Activated CD8-positive, alpha-beta memory T cell treated with anti-CD3 and anti-CD28 coated beads for 36 hours (primary cell): Measurements from ENCODE around the gene ITGB8. TPM values are rescaled to one million over a fixed set of nuclear protein-coding genes. Genes with fewer than 3 reads are reported as not detected.

Experiments used
- CTCF ChIA-PET: fragments of 350-600 bp; sonication (Branson Sonifier 250); formaldehyde crosslinking; loops from one replicate; lab custom pipeline; 2021; ENCODE audit warnings: antibody characterized with exemption; lab: Charles Lee
- POLR2A ChIA-PET: fragments of 350-600 bp; sonication (Branson Sonifier 250); formaldehyde crosslinking; loops from one replicate; lab custom pipeline; 2021; ENCODE audit warnings: antibody characterized with exemption; lab: Charles Lee
- total RNA-seq, 2 experiments: library from RNA; stranded (reverse); gene quantifications; one replicate each; pipeline ENCODE4 v1.2.3, GENCODE V29; 2021

The ITGB8 gene
- total RNA-seq, 2 experiments from 2014 or later = 0.02 to 0.04 TPM

- ChIA-PET POLR2A (no interaction called here), CTCF (no interaction called here)
Observed at GRCh38 chr7:20306180-20306946, 24.3 kb upstream of the ITGB8 start.

DNA sequence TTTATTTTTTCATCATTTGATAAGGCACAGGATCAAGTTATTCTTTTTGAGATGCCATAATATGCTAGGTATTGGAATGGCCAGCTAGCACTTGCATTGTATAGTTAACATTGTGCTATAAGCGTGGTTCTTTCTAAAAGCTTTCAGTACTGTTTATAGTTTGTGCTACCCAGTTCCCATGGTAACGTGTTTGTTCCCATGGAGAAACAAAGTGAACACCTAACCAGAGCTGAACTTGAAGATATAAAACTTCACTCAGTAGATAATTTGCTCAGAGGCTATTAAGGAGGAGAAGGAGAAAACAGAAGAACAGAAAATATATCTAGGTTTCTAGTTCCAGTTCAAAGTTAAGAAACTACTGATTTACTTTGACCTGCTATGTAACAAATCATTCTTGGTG, 23.6 kb upstream of the ITGB8 start:
- ChIA-PET POLR2A (no interaction called here), CTCF (interaction anchor here (0.7 kb wide), 1 partner anchor 99 kb away, joined by 3 read pairs; no protein-coding TSS in a partner anchor)

DNA sequence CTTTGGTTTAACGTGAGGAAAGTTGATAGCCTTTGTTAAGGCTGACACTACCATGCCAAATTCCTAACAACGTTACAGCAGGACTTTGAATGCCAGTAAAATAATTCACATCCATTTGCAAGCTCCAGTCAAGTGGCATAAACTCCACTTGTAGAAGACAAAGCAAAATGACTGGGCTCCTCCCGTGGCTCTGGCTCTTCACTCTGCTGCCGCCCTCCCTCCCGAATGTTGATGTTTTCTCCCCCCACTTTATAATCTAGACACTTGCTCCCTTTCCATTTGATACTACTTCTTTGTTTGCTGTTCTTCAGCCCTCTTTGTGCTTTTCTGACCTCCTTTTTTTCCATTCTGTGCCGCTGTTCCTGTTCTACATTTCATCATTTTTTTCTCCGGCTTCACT, 22.8 kb upstream of the ITGB8 start:
- CTCF ChIA-PET = interaction anchor here (0.7 kb wide), 1 partner anchor 99 kb away, joined by 3 read pairs; no protein-coding TSS in a partner anchor
- POLR2A ChIA-PET = no interaction called here

GRCh38 chr7:20310301-20310700, 20.4 kb upstream of the ITGB8 start:
- ChIA-PET POLR2A (no interaction called here), CTCF (no interaction called here)

DNA sequence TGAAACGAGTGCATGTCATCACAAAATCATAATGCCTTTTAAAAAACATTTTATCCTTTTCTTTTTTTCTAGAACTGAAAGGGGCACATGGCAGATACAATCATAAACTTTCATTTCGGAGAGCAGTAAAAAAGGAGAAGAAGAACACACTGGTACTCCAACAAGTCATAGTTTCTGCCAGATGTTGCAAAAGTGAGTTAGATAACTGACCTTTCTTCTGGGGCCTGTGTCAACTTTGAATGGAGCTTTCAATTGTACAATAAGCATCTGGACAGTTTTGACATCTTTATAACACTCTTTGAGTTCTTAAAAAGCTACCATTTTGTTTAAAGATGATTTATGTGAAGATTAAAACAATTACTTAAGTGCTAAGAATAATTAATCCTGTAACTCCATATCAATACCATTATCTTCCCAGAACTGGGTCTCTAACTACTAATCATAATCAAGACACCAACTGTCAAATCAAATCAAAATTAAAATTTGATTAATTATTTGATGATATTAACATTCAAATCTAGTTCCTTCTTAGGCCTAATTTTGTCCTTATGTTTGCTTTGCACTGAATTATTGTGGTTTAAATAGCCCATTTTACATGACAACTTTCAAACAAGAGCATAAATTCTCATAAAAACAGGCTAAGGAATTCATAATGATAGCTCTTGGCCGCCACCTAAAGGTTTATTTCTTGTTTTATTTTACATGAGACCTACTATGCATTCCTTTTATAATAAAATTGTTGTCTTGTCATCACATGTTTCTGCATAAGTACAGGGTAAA, 19.5 kb upstream of the ITGB8 start:
- CTCF ChIA-PET = no interaction called here
- POLR2A ChIA-PET = no interaction called here

- POLR2A ChIA-PET = no interaction called here
- CTCF ChIA-PET = no interaction called here
Observed at GRCh38 chr7:20311743-20312042, 19.0 kb upstream of the ITGB8 start.

DNA sequence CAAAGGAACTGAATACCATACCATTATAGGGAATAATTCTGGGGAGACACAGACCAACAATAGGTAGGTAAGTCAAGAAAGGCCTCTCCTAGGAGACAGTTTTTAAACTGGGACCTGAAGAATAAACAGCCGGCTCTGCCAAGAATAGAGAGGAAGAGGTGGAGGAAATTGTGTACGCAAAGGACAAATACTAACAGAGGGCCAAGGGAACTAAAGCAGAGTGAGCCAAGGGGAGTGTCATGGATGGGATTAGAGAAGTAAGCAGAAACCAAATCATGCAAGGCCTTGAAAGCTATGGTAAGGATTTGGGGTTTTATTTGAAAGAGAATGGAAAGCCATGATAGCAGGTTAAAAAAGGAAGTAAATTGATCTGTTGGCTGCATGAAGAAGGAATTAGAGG, 18.1 kb upstream of the ITGB8 start:
- ChIA-PET POLR2A (no interaction called here), CTCF (no interaction called here)

DNA sequence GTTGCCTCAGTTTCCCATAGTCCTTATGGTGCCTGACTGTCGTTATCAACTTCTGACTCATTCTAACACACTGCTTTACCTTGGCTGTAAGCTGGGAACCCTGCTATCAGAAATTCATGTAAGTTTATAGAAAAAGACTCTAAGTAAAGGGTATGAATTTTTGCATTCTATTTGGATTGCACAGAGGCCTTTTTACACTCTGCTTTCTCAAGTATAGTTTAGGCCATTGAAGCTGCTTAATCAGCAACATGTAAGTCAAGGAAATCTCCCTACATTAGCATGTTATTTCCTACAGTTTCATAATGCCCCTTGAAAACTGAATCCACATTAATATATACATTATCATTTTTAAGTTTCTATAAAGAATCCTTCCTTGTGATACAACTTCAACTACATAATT, 17.1 kb upstream of the ITGB8 start:
- CTCF ChIA-PET = no interaction called here
- POLR2A ChIA-PET = no interaction called here

GRCh38 chr7:20314198-20314597, 16.5 kb upstream of the ITGB8 start:
- ChIA-PET POLR2A (no interaction called here), CTCF (no interaction called here)

- POLR2A ChIA-PET = no interaction called here
- CTCF ChIA-PET = no interaction called here
Observed at GRCh38 chr7:20316706-20317105, 14.0 kb upstream of the ITGB8 start.

- POLR2A ChIA-PET = no interaction called here
- CTCF ChIA-PET = no interaction called here
Observed at GRCh38 chr7:20317413-20317812, 13.3 kb upstream of the ITGB8 start.

DNA sequence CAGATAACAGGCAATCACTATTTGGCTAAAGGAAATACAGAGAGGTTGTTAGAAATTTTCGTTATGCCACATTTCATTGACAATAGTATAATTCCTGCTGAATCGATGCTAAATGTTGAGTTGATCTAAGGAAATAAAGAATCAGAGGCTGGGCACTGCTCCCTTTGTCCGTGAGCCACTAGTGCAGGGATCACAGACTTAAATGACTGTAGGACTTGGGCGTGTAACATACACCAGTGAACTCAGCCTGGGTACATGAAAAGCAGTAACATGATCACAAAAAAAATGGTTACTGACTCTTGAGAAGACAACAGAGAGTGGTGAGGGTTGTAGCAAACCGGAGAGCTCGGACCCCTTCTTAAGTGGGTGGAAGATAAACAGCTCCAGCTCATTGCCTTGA, 11.8 kb upstream of the ITGB8 start:
- ChIA-PET POLR2A (no interaction called here), CTCF (no interaction called here)

DNA sequence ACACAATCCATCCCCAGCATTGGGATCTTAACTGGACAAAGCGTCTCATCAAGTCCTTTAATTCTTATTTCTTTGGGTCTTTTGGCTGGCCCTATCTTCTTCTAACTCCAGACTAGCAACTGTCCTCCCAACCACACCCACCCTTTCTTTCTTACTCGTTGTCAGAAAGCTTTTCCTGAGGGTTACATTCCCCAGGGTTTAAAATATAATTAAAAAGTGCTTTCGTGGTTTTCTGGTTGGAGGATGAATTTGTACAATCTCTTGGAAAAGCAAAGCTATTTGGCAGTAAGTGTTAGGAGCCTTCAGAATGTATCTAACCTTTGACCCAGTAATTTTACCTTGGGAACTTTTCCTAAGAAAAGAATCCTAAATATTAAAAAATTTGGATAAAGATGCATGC, 10.4 kb upstream of the ITGB8 start:
- ChIA-PET CTCF (no interaction called here), POLR2A (no interaction called here)

GRCh38 chr7:20320786-20321185, 9.9 kb upstream of the ITGB8 start:
- POLR2A ChIA-PET = no interaction called here
- CTCF ChIA-PET = no interaction called here

DNA sequence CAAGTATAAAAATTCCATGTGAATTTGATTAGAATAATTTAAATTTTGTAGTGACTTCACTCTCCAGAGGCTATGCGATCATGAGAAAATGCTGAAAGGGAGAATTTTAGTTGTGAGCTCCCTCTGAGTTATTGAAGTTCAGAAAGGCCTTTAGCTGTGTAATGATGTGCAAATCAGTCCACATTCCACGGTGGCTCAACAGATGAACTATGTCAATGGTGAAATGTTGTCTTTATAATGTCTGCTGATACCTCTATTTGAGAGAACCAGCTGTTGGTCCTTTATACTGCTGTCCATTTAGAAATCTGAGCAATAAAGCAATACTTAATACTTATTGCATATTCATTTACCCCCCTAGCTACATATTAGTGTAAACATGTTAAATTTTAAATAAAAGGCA, 7.1 kb upstream of the ITGB8 start:
- POLR2A ChIA-PET = no interaction called here
- CTCF ChIA-PET = no interaction called here

- CTCF ChIA-PET = interaction anchor here (0.7 kb wide), 1 partner anchor 22 kb away, joined by 3 read pairs; no protein-coding TSS in a partner anchor
- POLR2A ChIA-PET = no interaction called here
Observed at GRCh38 chr7:20326342-20326741, 4.4 kb upstream of the ITGB8 start.

DNA sequence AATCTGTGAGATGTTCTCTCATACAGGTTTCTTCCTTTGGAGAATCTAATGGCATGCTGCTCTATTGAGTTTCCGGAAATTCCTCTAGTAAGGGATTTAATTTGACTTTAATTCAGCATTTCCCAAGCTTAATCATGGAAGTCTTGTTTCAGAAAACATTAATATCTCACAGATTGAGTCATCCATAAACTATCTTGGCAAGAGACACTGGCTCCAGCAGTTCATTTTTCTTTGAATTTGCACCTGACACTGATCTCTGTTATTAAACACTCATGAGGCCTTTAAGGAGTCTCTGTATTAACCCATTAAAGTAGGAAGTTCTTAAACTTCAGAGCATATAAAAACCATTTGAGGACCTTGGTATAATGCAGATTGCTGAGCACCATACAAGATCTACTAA, 3.6 kb upstream of the ITGB8 start:
- CTCF ChIA-PET = no interaction called here
- POLR2A ChIA-PET = no interaction called here

DNA sequence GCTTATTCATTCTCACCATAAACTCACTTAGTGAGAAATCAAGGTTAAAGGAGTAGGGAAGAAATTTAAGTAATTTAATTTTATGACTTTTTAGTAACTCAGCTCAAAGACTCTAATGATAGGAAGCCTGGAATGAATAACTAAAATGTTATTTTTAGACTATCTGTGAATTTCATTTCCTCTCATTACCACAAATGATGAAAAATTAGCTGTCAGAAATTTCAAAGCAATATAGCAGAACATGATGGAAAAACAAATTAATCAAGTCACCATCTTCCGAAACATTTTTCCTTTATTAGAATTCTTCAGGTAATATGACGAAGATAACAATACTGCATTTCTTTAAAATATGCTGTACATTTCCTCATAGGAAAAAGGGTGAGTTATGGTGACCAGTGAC, 2.7 kb upstream of the ITGB8 start:
- CTCF ChIA-PET = no interaction called here
- POLR2A ChIA-PET = no interaction called here

GRCh38 chr7:20328692-20329091, 2.0 kb upstream of the ITGB8 start:
- POLR2A ChIA-PET = no interaction called here
- CTCF ChIA-PET = interaction anchor here (0.6 to 0.7 kb wide), 2 partner anchors 68 to 960 kb away, joined by 3 read pairs; no protein-coding TSS in a partner anchor

DNA sequence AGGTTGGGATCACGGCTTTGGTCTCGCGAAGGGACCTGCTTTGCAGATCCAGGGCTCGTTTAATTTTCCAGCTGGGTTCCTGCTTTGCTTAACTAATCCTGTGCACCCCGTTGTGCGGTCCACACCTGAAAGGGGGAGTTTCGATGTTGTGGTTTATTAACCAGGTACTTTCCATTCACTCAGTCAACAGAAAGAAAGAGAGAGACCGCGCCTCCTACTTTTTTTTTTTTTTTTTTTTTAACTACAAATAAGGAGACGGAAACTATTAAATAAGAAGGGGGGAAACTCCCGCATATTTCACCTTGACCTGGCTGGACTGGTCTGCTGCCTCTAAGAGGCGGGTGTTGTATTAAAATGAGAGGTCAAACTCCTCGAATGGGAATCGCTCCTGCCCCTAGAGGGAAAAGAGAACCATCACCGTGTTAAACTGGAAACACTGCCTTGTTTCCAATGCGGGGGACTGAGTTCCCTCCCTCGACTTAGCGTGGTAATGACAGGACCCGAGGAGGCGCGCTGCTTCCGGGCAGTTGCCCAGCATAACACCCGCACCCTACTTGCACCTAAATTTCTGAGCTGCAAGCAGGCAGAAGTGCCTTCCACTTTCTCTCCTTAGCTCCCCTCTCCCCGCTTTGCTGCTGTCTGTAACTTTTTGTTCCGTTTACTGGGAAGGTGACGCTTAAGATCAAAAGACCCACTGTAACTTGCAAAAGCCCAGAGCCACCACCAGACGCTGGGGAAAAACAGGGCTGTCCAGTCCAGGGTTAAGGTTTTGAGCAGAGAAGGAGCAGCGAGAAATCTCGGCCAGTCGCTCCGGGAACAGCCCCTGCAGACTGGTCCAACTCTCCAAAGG, 1.1 kb upstream of the ITGB8 start:
- CTCF ChIA-PET = interaction anchor here (0.7 kb wide), 1 partner anchor 959 kb away, joined by 3 read pairs; no protein-coding TSS in a partner anchor
- POLR2A ChIA-PET = interaction anchor here (0.6 kb wide), 1 partner anchor 439 kb away, joined by 10 read pairs; no protein-coding TSS in a partner anchor
